K562 (cell line): ENCODE results near the gene ASIC1.

ENCODE experiments used
- EZH2 ChIP-seq: IDR thresholded peaks from 2 replicates; pipeline ENCODE4 v1.6.1; 2012; ENCODE audit warnings: low read depth, mild to moderate bottlenecking, inconsistent platforms, low read length, borderline replicate concordance
- GABPA ChIP-seq: fragments of 200-800 bp; sonication (Bioruptor generic); conservative IDR thresholded peaks from 2 replicates; pipeline ENCODE4 v1.6.1; 2016; ENCODE audit warnings: low read depth, missing genetic modification characterization, missing compliant biosample characterization
- HIVEP1 ChIP-seq: fragments of 250-450 bp; sonication (Bioruptor Pico); IDR thresholded peaks from 2 replicates; pipeline ENCODE4 v1.4.0; 2020; ENCODE audit warnings: mild to moderate bottlenecking
- TAF1 ChIP-seq: IDR thresholded peaks from 2 replicates; pipeline ENCODE4 v1.6.1; 2011; ENCODE audit warnings: mild to moderate bottlenecking, low read length, moderate library complexity; ENCODE audit not compliant: insufficient read depth, control insufficient read depth, severe bottlenecking; ENCODE audit errors: extremely low read depth
- ZNF354B ChIP-seq: fragments of 250-450 bp; sonication (Bioruptor Pico); IDR thresholded peaks from 2 replicates; pipeline ENCODE4 v1.4.0; 2020
- TF ChIP-seq, protein P1 (sequence below): sonication (generic); formaldehyde crosslinking; IDR thresholded peaks from 2 replicates; pipeline ENCODE4 v1.8.0; 2022; ENCODE audit warnings: mild to moderate bottlenecking, low read depth, missing genetic modification reagents
- TF ChIP-seq, protein P2 (sequence below), 3 experiments: IDR thresholded peaks in 2 of 3; conservative IDR thresholded peaks in 1 of 3; 2 replicates each; pipeline ENCODE4 v1.5.1; 2011 to 2012; ENCODE audit warnings: low read length in 3 of 3, mild to moderate bottlenecking in 3 of 3, control low read depth in 2 of 3, improper control_type of control experiment in 1 of 3, inconsistent platforms in 1 of 3, low read depth in 1 of 3, mixed read lengths in 1 of 3, moderate library complexity in 1 of 3; ENCODE audit not compliant: insufficient read depth in 2 of 3
- TF ChIP-seq, protein P3 (sequence below), 2 experiments: IDR thresholded peaks; 2 replicates each; pipeline ENCODE4 v1.6.1; 2011; ENCODE audit warnings: borderline replicate concordance in 1 of 2, control low read depth in 1 of 2, low read depth in 1 of 2, low read length in 1 of 2, mild to moderate bottlenecking in 1 of 2, mixed read lengths in 1 of 2, moderate library complexity in 1 of 2; ENCODE audit not compliant: insufficient read depth in 1 of 2, insufficient read length in 1 of 2, poor library complexity in 1 of 2, severe bottlenecking in 1 of 2; ENCODE audit errors: extremely low read depth in 1 of 2
- TF ChIP-seq, protein P4 (sequence below): sonication (generic); formaldehyde crosslinking; IDR thresholded peaks from 2 replicates; pipeline ENCODE4 v1.8.0; 2022; ENCODE audit warnings: missing genetic modification reagents, mild to moderate bottlenecking, borderline replicate concordance
- TF ChIP-seq, protein P5 (sequence below): sonication (generic); formaldehyde crosslinking; IDR thresholded peaks from 2 replicates; pipeline ENCODE4 v1.8.0; 2022; ENCODE audit warnings: mild to moderate bottlenecking, missing genetic modification reagents

DNA sequence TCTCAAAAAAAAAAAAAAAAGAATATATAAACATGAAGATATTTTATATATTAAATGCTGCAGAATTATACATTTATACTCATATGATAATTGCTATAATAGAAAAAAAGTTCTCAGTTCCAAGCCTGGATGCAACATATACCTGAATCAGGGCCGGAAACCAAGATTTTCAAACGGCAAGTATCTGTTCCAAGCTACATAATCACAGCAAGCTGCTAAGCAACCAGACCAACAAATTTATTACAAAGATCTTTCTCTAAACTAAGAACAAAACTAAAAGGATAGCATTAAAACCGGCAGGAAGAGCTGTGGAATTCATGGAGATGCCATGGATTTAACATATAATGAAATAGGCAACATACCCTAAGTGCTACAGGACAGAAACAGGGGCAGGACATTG, 39.2 kb upstream of the ASIC1 start:
- TF ChIP-seq GABPA (no peak), TAF1 (no peak), EZH2 (no peak), HIVEP1 (CRISPR knock-in tag) (no peak), ZNF354B (CRISPR knock-in tag) (no peak)
- TF ChIP-seq, protein P1, sequence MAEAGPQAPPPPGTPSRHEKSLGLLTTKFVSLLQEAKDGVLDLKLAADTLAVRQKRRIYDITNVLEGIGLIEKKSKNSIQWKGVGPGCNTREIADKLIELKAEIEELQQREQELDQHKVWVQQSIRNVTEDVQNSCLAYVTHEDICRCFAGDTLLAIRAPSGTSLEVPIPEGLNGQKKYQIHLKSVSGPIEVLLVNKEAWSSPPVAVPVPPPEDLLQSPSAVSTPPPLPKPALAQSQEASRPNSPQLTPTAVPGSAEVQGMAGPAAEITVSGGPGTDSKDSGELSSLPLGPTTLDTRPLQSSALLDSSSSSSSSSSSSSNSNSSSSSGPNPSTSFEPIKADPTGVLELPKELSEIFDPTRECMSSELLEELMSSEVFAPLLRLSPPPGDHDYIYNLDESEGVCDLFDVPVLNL (CRISPR knock-in tag): no peak
- TF ChIP-seq, protein P2, sequence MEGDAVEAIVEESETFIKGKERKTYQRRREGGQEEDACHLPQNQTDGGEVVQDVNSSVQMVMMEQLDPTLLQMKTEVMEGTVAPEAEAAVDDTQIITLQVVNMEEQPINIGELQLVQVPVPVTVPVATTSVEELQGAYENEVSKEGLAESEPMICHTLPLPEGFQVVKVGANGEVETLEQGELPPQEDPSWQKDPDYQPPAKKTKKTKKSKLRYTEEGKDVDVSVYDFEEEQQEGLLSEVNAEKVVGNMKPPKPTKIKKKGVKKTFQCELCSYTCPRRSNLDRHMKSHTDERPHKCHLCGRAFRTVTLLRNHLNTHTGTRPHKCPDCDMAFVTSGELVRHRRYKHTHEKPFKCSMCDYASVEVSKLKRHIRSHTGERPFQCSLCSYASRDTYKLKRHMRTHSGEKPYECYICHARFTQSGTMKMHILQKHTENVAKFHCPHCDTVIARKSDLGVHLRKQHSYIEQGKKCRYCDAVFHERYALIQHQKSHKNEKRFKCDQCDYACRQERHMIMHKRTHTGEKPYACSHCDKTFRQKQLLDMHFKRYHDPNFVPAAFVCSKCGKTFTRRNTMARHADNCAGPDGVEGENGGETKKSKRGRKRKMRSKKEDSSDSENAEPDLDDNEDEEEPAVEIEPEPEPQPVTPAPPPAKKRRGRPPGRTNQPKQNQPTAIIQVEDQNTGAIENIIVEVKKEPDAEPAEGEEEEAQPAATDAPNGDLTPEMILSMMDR (IDR thresholded peaks at IDR 0.05 in 2 of 3, conservative IDR thresholded peaks at IDR 0.05 in 1 of 3; ENCODE audit: insufficient read depth in 2 of 3, low read depth in 1 of 3, low read length in 3 of 3): no peak
- TF ChIP-seq, protein P3, sequence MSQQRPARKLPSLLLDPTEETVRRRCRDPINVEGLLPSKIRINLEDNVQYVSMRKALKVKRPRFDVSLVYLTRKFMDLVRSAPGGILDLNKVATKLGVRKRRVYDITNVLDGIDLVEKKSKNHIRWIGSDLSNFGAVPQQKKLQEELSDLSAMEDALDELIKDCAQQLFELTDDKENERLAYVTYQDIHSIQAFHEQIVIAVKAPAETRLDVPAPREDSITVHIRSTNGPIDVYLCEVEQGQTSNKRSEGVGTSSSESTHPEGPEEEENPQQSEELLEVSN (IDR thresholded peaks at IDR 0.05; ENCODE audit: borderline replicate concordance in 1 of 2, extremely low read depth in 1 of 2, insufficient read depth in 1 of 2, insufficient read length in 1 of 2, low read depth in 1 of 2, low read length in 1 of 2, poor library complexity in 1 of 2, severe bottlenecking in 1 of 2): no peak
- TF ChIP-seq, protein P4, sequence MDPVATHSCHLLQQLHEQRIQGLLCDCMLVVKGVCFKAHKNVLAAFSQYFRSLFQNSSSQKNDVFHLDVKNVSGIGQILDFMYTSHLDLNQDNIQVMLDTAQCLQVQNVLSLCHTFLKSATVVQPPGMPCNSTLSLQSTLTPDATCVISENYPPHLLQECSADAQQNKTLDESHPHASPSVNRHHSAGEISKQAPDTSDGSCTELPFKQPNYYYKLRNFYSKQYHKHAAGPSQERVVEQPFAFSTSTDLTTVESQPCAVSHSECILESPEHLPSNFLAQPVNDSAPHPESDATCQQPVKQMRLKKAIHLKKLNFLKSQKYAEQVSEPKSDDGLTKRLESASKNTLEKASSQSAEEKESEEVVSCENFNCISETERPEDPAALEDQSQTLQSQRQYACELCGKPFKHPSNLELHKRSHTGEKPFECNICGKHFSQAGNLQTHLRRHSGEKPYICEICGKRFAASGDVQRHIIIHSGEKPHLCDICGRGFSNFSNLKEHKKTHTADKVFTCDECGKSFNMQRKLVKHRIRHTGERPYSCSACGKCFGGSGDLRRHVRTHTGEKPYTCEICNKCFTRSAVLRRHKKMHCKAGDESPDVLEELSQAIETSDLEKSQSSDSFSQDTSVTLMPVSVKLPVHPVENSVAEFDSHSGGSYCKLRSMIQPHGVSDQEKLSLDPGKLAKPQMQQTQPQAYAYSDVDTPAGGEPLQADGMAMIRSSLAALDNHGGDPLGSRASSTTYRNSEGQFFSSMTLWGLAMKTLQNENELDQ: no peak
- TF ChIP-seq, protein P5, sequence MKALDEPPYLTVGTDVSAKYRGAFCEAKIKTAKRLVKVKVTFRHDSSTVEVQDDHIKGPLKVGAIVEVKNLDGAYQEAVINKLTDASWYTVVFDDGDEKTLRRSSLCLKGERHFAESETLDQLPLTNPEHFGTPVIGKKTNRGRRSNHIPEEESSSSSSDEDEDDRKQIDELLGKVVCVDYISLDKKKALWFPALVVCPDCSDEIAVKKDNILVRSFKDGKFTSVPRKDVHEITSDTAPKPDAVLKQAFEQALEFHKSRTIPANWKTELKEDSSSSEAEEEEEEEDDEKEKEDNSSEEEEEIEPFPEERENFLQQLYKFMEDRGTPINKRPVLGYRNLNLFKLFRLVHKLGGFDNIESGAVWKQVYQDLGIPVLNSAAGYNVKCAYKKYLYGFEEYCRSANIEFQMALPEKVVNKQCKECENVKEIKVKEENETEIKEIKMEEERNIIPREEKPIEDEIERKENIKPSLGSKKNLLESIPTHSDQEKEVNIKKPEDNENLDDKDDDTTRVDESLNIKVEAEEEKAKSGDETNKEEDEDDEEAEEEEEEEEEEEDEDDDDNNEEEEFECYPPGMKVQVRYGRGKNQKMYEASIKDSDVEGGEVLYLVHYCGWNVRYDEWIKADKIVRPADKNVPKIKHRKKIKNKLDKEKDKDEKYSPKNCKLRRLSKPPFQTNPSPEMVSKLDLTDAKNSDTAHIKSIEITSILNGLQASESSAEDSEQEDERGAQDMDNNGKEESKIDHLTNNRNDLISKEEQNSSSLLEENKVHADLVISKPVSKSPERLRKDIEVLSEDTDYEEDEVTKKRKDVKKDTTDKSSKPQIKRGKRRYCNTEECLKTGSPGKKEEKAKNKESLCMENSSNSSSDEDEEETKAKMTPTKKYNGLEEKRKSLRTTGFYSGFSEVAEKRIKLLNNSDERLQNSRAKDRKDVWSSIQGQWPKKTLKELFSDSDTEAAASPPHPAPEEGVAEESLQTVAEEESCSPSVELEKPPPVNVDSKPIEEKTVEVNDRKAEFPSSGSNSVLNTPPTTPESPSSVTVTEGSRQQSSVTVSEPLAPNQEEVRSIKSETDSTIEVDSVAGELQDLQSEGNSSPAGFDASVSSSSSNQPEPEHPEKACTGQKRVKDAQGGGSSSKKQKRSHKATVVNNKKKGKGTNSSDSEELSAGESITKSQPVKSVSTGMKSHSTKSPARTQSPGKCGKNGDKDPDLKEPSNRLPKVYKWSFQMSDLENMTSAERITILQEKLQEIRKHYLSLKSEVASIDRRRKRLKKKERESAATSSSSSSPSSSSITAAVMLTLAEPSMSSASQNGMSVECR: no peak
